ENCODE results near the gene ADRB1.

- TF ChIP-seq CTCF (IDR thresholded peaks at IDR 0.05): no peak
- no peak for TF ChIP-seq POLR2A (IDR thresholded peaks at IDR 0.05)
- no peak for TF ChIP-seq POLR2AphosphoS5 (IDR thresholded peaks at IDR 0.05)
These were observed 4.8 kb upstream of the ADRB1 start for GRCh38 chr10:114038819-114039218.

All from gastroesophageal sphincter (tissue), 3 donors.